H9 (cell line): ENCODE results near the gene GTF2A2. TPM values are rescaled to one million over a fixed set of nuclear protein-coding genes. Genes with fewer than 3 reads are reported as not detected.

Source experiments
- DNase-seq: peaks from one replicate; pipeline ENCODE4 v3.0.0-alpha.2; 2017
- H2AFZ ChIP-seq: one replicate; pipeline ENCODE4 v1.6.1; 2013; ENCODE audit warnings: mild to moderate bottlenecking, low read length, control low read depth, moderate library complexity
- H2AK5ac ChIP-seq: 2 replicates; pipeline ENCODE4 v1.6.1; 2013; ENCODE audit warnings: low read length, control low read depth, mixed read lengths; ENCODE audit not compliant: insufficient read length
- H2BK120ac ChIP-seq: one replicate; pipeline ENCODE4 v1.6.1; 2013; ENCODE audit warnings: low read depth, mild to moderate bottlenecking, low read length, control low read depth, inconsistent platforms; ENCODE audit not compliant: poor library complexity, severe bottlenecking
- H2BK12ac ChIP-seq: 2 replicates; pipeline ENCODE4 v1.6.1; 2013; ENCODE audit warnings: low read length, control low read depth, mixed read lengths, low read depth; ENCODE audit not compliant: insufficient read length
- H2BK15ac ChIP-seq: 2 replicates; pipeline ENCODE4 v1.6.1; 2013; ENCODE audit warnings: low read depth, low read length, control low read depth
- H2BK20ac ChIP-seq: one replicate; pipeline ENCODE4 v1.6.1; 2013; ENCODE audit warnings: low read depth, mild to moderate bottlenecking, low read length, control low read depth, inconsistent platforms; ENCODE audit not compliant: poor library complexity, severe bottlenecking
- H2BK5ac ChIP-seq: 2 replicates; pipeline ENCODE4 v1.6.1; 2013; ENCODE audit warnings: low read length, control low read depth, mixed read lengths; ENCODE audit not compliant: insufficient read length
- H3K14ac ChIP-seq: 2 replicates; pipeline ENCODE4 v1.6.1; 2013; ENCODE audit warnings: low read length, control low read depth; ENCODE audit not compliant: insufficient read depth
- H3K18ac ChIP-seq: 2 replicates; pipeline ENCODE4 v1.6.1; 2013; ENCODE audit warnings: low read depth, mild to moderate bottlenecking, mixed read lengths, low read length, control low read depth; ENCODE audit not compliant: insufficient read length
- H3K23ac ChIP-seq: 2 replicates; pipeline ENCODE4 v1.6.1; 2013; ENCODE audit warnings: low read length, control low read depth, mixed read lengths, low read depth; ENCODE audit not compliant: insufficient read length
- H3K23me2 ChIP-seq: 2 replicates; pipeline ENCODE4 v1.6.1; 2013; ENCODE audit warnings: low read depth, mild to moderate bottlenecking, mixed read lengths, low read length, control low read depth; ENCODE audit not compliant: insufficient read length, poor library complexity, severe bottlenecking
- H3K27ac ChIP-seq: 2 replicates; pipeline ENCODE4 v1.5.1; 2013; ENCODE audit warnings: low read length, control low read depth, mixed read lengths, low read depth; ENCODE audit not compliant: insufficient read length
- H3K27me3 ChIP-seq: 2 replicates; pipeline ENCODE4 v1.6.1; 2013; ENCODE audit warnings: low read length, control low read depth, inconsistent platforms; ENCODE audit not compliant: insufficient read depth
- H3K4ac ChIP-seq: 2 replicates; pipeline ENCODE4 v1.6.1; 2013; ENCODE audit warnings: low read depth, mild to moderate bottlenecking, control low read depth, inconsistent platforms, low read length, moderate library complexity
- H3K4me1 ChIP-seq: 2 replicates; pipeline ENCODE4 v1.6.1; 2013; ENCODE audit warnings: low read length, control low read depth, inconsistent platforms; ENCODE audit not compliant: insufficient read depth
- H3K4me2 ChIP-seq: 2 replicates; pipeline ENCODE4 v1.6.1; 2013; ENCODE audit warnings: low read length, control low read depth, mixed read lengths; ENCODE audit not compliant: insufficient read length, insufficient read depth
- H3K56ac ChIP-seq: 2 replicates; pipeline ENCODE4 v1.6.1; 2013; ENCODE audit warnings: low read depth, mild to moderate bottlenecking, mixed read lengths, low read length, control low read depth; ENCODE audit not compliant: insufficient read length
- H3K79me1 ChIP-seq: 2 replicates; pipeline ENCODE4 v1.6.1; 2013; ENCODE audit warnings: low read depth, mild to moderate bottlenecking, moderate library complexity, low read length, control low read depth, inconsistent platforms; ENCODE audit not compliant: insufficient read depth, poor library complexity, severe bottlenecking
- H3K79me2 ChIP-seq: 2 replicates; pipeline ENCODE4 v1.6.1; 2013; ENCODE audit warnings: low read length, control low read depth, inconsistent platforms; ENCODE audit not compliant: insufficient read depth
- H3K9ac ChIP-seq: 2 replicates; pipeline ENCODE4 v1.6.1; 2013; ENCODE audit warnings: low read length, control low read depth, mixed read lengths; ENCODE audit not compliant: insufficient read length; ENCODE audit errors: extremely low read depth
- H3K9me3 ChIP-seq: one replicate; pipeline ENCODE4 v1.6.1; 2013; ENCODE audit warnings: low read depth, low read length, inconsistent platforms; ENCODE audit not compliant: control insufficient read depth
- H3T11ph ChIP-seq: one replicate; pipeline ENCODE4 v1.6.1; 2013; ENCODE audit warnings: mild to moderate bottlenecking, low read length, control low read depth, inconsistent platforms
- H4K20me1 ChIP-seq: one replicate; pipeline ENCODE4 v1.6.1; 2013; ENCODE audit not compliant: control insufficient read depth, insufficient read length, insufficient read depth
- H4K5ac ChIP-seq: 2 replicates; pipeline ENCODE4 v1.6.1; 2013; ENCODE audit warnings: low read depth, mild to moderate bottlenecking, mixed read lengths, low read length, control low read depth; ENCODE audit not compliant: insufficient read length
- H4K8ac ChIP-seq: replicated peaks from 2 replicates; pipeline ENCODE4 v1.6.1; 2013; ENCODE audit warnings: low read length, control low read depth, mixed read lengths, low read depth; ENCODE audit not compliant: insufficient read length
- H4K91ac ChIP-seq: 2 replicates; pipeline ENCODE4 v1.6.1; 2013; ENCODE audit warnings: low read depth, mild to moderate bottlenecking, moderate library complexity, mixed read lengths, low read length, control low read depth; ENCODE audit not compliant: insufficient read length
- H3K27ac Mint-ChIP-seq, 3 experiments: 2 replicates in 2 of 3; 3 replicates in 1 of 3; pipeline ENCODE4 v1.8.0; 2020 to 2021; ENCODE audit warnings: mixed read lengths in 3 of 3, mild to moderate bottlenecking in 1 of 3, moderate library complexity in 1 of 3
- H3K27me3 Mint-ChIP-seq: 2 replicates; pipeline ENCODE4 v1.8.0; 2021; ENCODE audit warnings: low read depth, mild to moderate bottlenecking, moderate library complexity, mixed read lengths
- H3K36me3 Mint-ChIP-seq, 3 experiments: 2 replicates in 2 of 3; 3 replicates in 1 of 3; pipeline ENCODE4 v1.8.0; 2020 to 2021; ENCODE audit warnings: low read depth in 3 of 3, mixed read lengths in 3 of 3; ENCODE audit not compliant: insufficient read depth in 1 of 3
- H3K4me1 Mint-ChIP-seq, 2 experiments: 2 replicates each; pipeline ENCODE4 v1.8.0; 2020; ENCODE audit warnings: mixed read lengths in 2 of 2
- H3K4me3 Mint-ChIP-seq, 2 experiments: 2 replicates in 1 of 2; 3 replicates in 1 of 2; pipeline ENCODE4 v1.8.0; 2020 to 2021; ENCODE audit warnings: mild to moderate bottlenecking in 2 of 2, mixed read lengths in 2 of 2, moderate library complexity in 1 of 2
- H3K9me3 Mint-ChIP-seq, 2 experiments: 2 replicates in 1 of 2; 3 replicates in 1 of 2; pipeline ENCODE4 v1.8.0; 2020; ENCODE audit warnings: mild to moderate bottlenecking in 2 of 2, mixed read lengths in 2 of 2, moderate library complexity in 1 of 2
- CTCF ChIP-seq: fragments of 200-600 bp; sonication (generic); conservative IDR thresholded peaks from 3 replicates; pipeline ENCODE4 v1.8.0; 2021; ENCODE audit warnings: antibody characterized with exemption, mild to moderate bottlenecking
- WGBS: extraction: QIAGEN DNeasy Blood & Tissue Kit; methylation state at CpG from one replicate; pipeline ENCODE4 v1.1.7; 2013; ENCODE audit warnings: missing lambda C conversion rate, low lambda C conversion rate, mixed read lengths; ENCODE audit not compliant: insufficient read length; ENCODE audit errors: extremely low coverage; 5-methylcytosine and 5-hydroxymethylcytosine counted together
- total RNA-seq: library from RNA; stranded (reverse); gene quantifications from 2 replicates; pipeline ENCODE4 v1.2.1, GENCODE V29; 2021

GTF2A2 gene
- total RNA-seq, 1 experiment from 2014 or later: 144 TPM

GRCh38 chr15:59662260-59662659 lies 4.9 kb upstream of the GTF2A2 start:
- Histone ChIP-seq H4K5ac (no peak overlapping the region), H4K91ac (no peak overlapping the region), H2BK20ac (no peak overlapping the region), H3K79me1 (no peaks in the 10 kb centered on the region), H2AFZ (no peak overlapping the region), H2BK12ac (no peak overlapping the region), H3K23me2 (no peaks in the 10 kb centered on the region), H3K27me3 (no peaks in the 10 kb centered on the region), H2BK120ac (no peak overlapping the region), H3K9me3 (no peaks in the 10 kb centered on the region), H3K4me1 (no peaks in the 10 kb centered on the region), H3K18ac (no peak overlapping the region), H3K4ac (no peak overlapping the region), H2BK15ac (no peak overlapping the region), H3K9ac (no peak overlapping the region), H3T11ph (no peak overlapping the region), H4K20me1 (no peaks in the 10 kb centered on the region), H3K27ac (no peak overlapping the region), H3K14ac (no peak overlapping the region), H3K56ac (no peak overlapping the region), H2AK5ac (no peak overlapping the region), H3K23ac (no peak overlapping the region), H3K79me2 (no peaks in the 10 kb centered on the region), H3K4me2 (no peak overlapping the region), H2BK5ac (no peak overlapping the region), H4K8ac (no peak overlapping the region)
- Mint-ChIP-seq H3K9me3 (no peaks in the 10 kb centered on the region), H3K4me1 (no peaks in the 10 kb centered on the region), H3K36me3 (peaks cover 10 to 38% (median 16%) of the 10 kb centered on the region in 3 experiments; a peak in 6 of 7 replicates), H3K27me3 (no peaks in the 10 kb centered on the region), H3K27ac (no peak overlapping the region), H3K4me3 (no peak overlapping the region)
- no CpG with 5 or more reads among the region's 1 CpG for whole genome bisulfite sequencing
- TF ChIP-seq CTCF: no peak
- no peak for DNase-seq
